HEK293T (cell line): ENCODE measurements around the gene COA8.

Source experiments
- ARNT ChIP-seq: fragments of 450-650 bp; IDR thresholded peaks from 2 replicates; pipeline ENCODE4 v1.6.1; 2017; ENCODE audit warnings: mild to moderate bottlenecking
- BHLHE40 ChIP-seq: fragments of 450-650 bp; IDR thresholded peaks from 2 replicates; pipeline ENCODE4 v1.6.1; 2016; ENCODE audit warnings: mild to moderate bottlenecking, moderate library complexity, borderline replicate concordance
- ELF4 ChIP-seq: fragments of 450-650 bp; IDR thresholded peaks from 2 replicates; pipeline ENCODE4 v1.6.1; 2017; ENCODE audit warnings: antibody characterized with exemption
- FOXA1 ChIP-seq: fragments of 450-650 bp; IDR thresholded peaks from 2 replicates; pipeline ENCODE4 v1.6.1; 2016; ENCODE audit warnings: mild to moderate bottlenecking
- FOXK2 ChIP-seq: fragments of 450-650 bp; IDR thresholded peaks from 2 replicates; pipeline ENCODE4 v1.6.1; 2016; ENCODE audit warnings: mild to moderate bottlenecking
- FOXM1 ChIP-seq: fragments of 450-650 bp; IDR thresholded peaks from 2 replicates; pipeline ENCODE4 v1.6.1; 2017; ENCODE audit warnings: mild to moderate bottlenecking, borderline replicate concordance
- HDGF ChIP-seq: fragments of 450-650 bp; IDR thresholded peaks from 2 replicates; pipeline ENCODE4 v1.6.1; 2017; ENCODE audit warnings: antibody characterized with exemption, borderline replicate concordance
- LEF1 ChIP-seq: fragments of 450-650 bp; IDR thresholded peaks from 2 replicates; pipeline ENCODE4 v1.6.1; 2017; ENCODE audit warnings: mild to moderate bottlenecking, borderline replicate concordance
- NFRKB ChIP-seq: fragments of 450-650 bp; IDR thresholded peaks from 2 replicates; pipeline ENCODE4 v1.6.1; 2016; ENCODE audit warnings: mild to moderate bottlenecking, moderate library complexity
- PKNOX1 ChIP-seq: fragments of 450-650 bp; IDR thresholded peaks from 2 replicates; pipeline ENCODE4 v1.6.1; 2016
- SP1 ChIP-seq: fragments of 450-650 bp; IDR thresholded peaks from 2 replicates; pipeline ENCODE4 v1.6.1; 2017
- SUZ12 ChIP-seq: fragments of 450-650 bp; IDR thresholded peaks from 2 replicates; pipeline ENCODE4 v1.6.1; 2016; ENCODE audit warnings: mild to moderate bottlenecking
- TARDBP ChIP-seq: fragments of 450-650 bp; IDR thresholded peaks from 2 replicates; pipeline ENCODE4 v1.6.1; 2016
- ZNF384 ChIP-seq: fragments of 450-650 bp; IDR thresholded peaks from 2 replicates; pipeline ENCODE4 v1.6.1; 2016

- TF ChIP-seq FOXM1 (no peak), FOXA1 (no peak), ZNF384 (no peak), LEF1 (no peak), ARNT (no peak), TARDBP (no peak), HDGF (no peak), BHLHE40 (no peak), SUZ12 (no peak), ELF4 (no peak), SP1 (no peak), FOXK2 (no peak), PKNOX1 (no peak), NFRKB (no peak)
Observed at GRCh38 chr14:103535081-103535890, 27.5 kb upstream of the COA8 start.
